H1 (cell line): ENCODE measurements around the gene OR2AJ1. TPM values are rescaled to one million over a fixed set of nuclear protein-coding genes. Genes with fewer than 3 reads are reported as not detected.

Source experiments
- CHD2 ChIP-seq: IDR thresholded peaks from 2 replicates; pipeline ENCODE4 v1.6.1; 2012; ENCODE audit warnings: low read length, improper control_type of control experiment
- SAP30 ChIP-seq: fragments of 300-600 bp; sonication (generic); IDR thresholded peaks from 2 replicates; pipeline ENCODE4 v1.7.1; 2012; ENCODE audit warnings: low read length, moderate library complexity, mild to moderate bottlenecking, inconsistent platforms; ENCODE audit not compliant: insufficient read depth, insufficient replicate concordance
- SIRT6 ChIP-seq: IDR thresholded peaks from one replicate; pipeline ENCODE4 v1.7.1; 2012; ENCODE audit warnings: low read length, inconsistent platforms
- TBP ChIP-seq: IDR thresholded peaks from 2 replicates; pipeline ENCODE4 v1.6.1; 2011; ENCODE audit warnings: low read depth, low read length, improper control_type of control experiment
- polyA plus RNA-seq, 7 experiments: library from polyadenylated mRNA; depleted of rRNA in 3 of 7; stranded (reverse) in 5 of 7; unstranded in 2 of 7; fragments of >200 nt in 5 of 7; fragments of 200-250 nt in 2 of 7; gene quantifications; 1 replicate in 5 of 7; 2 replicates in 1 of 7; 4 replicates in 1 of 7; pipeline versions ENCODE4 v1.2.1 to v1.2.3, GENCODE V29; 2011 to 2013; ENCODE audit warnings: missing spikeins in 2 of 7, mixed read lengths in 2 of 7
- total RNA-seq: library from RNA; stranded (reverse); fragmentation: NEBNext Ultra II Directional; extraction: Animal tissue kit (Norgen Biotek cat#: 25700); gene quantifications from 2 replicates; pipeline ENCODE4 v1.2.1, GENCODE V29; 2021

Gene OR2AJ1
- total and polyA plus RNA-seq, 2 of the 8 experiments (the other 6 are each of a cell fraction or from before 2014, with no cell fraction given): not detected

DNA sequence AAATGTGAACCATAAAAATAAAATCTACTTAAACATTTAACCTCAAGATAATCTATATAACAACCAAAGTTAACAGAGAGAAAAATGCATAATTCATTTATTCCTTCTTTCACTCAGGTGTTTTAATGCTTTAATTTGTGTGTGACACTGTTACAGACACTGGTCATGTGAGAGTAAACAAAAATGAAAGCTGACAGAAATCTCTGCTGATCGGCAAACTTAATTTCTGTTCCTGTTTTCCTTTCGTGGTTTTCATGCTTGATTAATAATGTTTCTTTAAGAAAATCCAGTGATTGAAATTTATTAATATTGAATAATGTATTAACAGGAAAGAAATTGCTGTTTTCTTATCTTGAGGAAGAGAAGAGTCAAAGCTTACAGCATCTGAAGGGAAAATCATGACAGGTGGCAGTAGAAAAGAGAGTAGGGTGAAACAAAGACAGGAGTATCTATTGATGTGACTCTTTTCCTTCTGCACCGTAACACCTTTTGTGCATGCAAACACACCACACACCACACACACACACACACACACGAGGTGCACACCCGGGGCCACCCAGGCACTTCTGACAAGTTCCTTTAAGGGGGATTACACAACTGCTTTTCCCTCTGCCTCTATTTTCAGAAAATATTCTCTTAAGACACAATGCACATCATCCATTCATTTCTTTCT, 42.0 kb downstream of the OR2AJ1 start (continued):
- no peak for TF ChIP-seq TBP
- TF ChIP-seq SIRT6: no peak
- TF ChIP-seq CHD2: no peak
- no peak for TF ChIP-seq SAP30

Other genes with a start within 250 kb of the OR2AJ1 start
- gene OR13G1, start 245.2 kb upstream of the OR2AJ1 start, total RNA-seq: not detected in 2 replicates
- gene OR13G1, start 245.2 kb upstream of the OR2AJ1 start, polyA plus RNA-seq (2011; rRNA removed): not detected in 2 replicates
- not detected in 2 replicates for gene OR6F1, start 208.2 kb upstream of the OR2AJ1 start, total RNA-seq
- gene OR6F1, start 208.2 kb upstream of the OR2AJ1 start, polyA plus RNA-seq (2011; rRNA removed): not detected in 2 replicates
- gene OR14K1, start 186.3 kb upstream of the OR2AJ1 start, total RNA-seq: not detected in 2 replicates
- gene OR14K1, start 186.3 kb upstream of the OR2AJ1 start, polyA plus RNA-seq (2011; rRNA removed): not detected in 2 replicates
- not detected in 2 replicates for gene OR14A2, start 176.7 kb upstream of the OR2AJ1 start, total RNA-seq
- gene OR14A2, start 176.7 kb upstream of the OR2AJ1 start, polyA plus RNA-seq (2011; rRNA removed): not detected in 2 replicates
- not detected in 2 replicates for gene OR1C1, start 164.3 kb upstream of the OR2AJ1 start, total RNA-seq
- not detected in 2 replicates for gene OR1C1, start 164.3 kb upstream of the OR2AJ1 start, polyA plus RNA-seq (2011; rRNA removed)
- not detected in 2 replicates for gene OR14A16, start 100.8 kb upstream of the OR2AJ1 start, total RNA-seq
- not detected in 2 replicates for gene OR14A16, start 100.8 kb upstream of the OR2AJ1 start, polyA plus RNA-seq (2011; rRNA removed)
- gene OR11L1, start 83.0 kb upstream of the OR2AJ1 start, total RNA-seq: not detected in 2 replicates
- not detected in 2 replicates for gene OR11L1, start 83.0 kb upstream of the OR2AJ1 start, polyA plus RNA-seq (2011; rRNA removed)
- gene TRIM58, start 67.7 kb upstream of the OR2AJ1 start, total RNA-seq: 2.1 and 2.8 TPM in 2 replicates
- gene TRIM58, start 67.7 kb upstream of the OR2AJ1 start, polyA plus RNA-seq (2011; rRNA removed): not detected in 2 replicates
- 0.82 and 1.1 TPM in 2 replicates for gene OR2W3, start 29.3 kb upstream of the OR2AJ1 start, total RNA-seq
- 0.08 and 0.12 TPM in 2 replicates for gene OR2W3, start 29.3 kb upstream of the OR2AJ1 start, polyA plus RNA-seq (2011; rRNA removed)
- gene OR2T8, start 4.6 kb upstream of the OR2AJ1 start, total RNA-seq: not detected in 2 replicates
- gene OR2T8, start 4.6 kb upstream of the OR2AJ1 start, polyA plus RNA-seq (2011; rRNA removed): not detected in 2 replicates
- gene OR2L8, start 24.0 kb downstream of the OR2AJ1 start, total RNA-seq: not detected in 2 replicates
- gene OR2L8, start 24.0 kb downstream of the OR2AJ1 start, polyA plus RNA-seq (2011; rRNA removed): not detected in 2 replicates
- gene OR2AK2, start 40.3 kb downstream of the OR2AJ1 start, total RNA-seq: not detected in 2 replicates
- not detected in 2 replicates for gene OR2AK2, start 40.3 kb downstream of the OR2AJ1 start, polyA plus RNA-seq (2011; rRNA removed)
- not detected in 2 replicates for gene OR2L5, start 88.8 kb downstream of the OR2AJ1 start, total RNA-seq
- gene OR2L5, start 88.8 kb downstream of the OR2AJ1 start, polyA plus RNA-seq (2011; rRNA removed): not detected in 2 replicates
- gene OR2L2, start 105.2 kb downstream of the OR2AJ1 start, total RNA-seq: 0.10 TPM in 1 of 2 replicates, not detected in the other
- not detected in 2 replicates for gene OR2L2, start 105.2 kb downstream of the OR2AJ1 start, polyA plus RNA-seq (2011; rRNA removed)
- gene OR2L3, start 121.9 kb downstream of the OR2AJ1 start, total RNA-seq: not detected in 2 replicates
- gene OR2L3, start 121.9 kb downstream of the OR2AJ1 start, polyA plus RNA-seq (2011; rRNA removed): not detected in 2 replicates
- gene OR2L13, start 170.3 kb downstream of the OR2AJ1 start, total RNA-seq: not detected in 2 replicates
- not detected in 2 replicates for gene OR2L13, start 170.3 kb downstream of the OR2AJ1 start, polyA plus RNA-seq (2011; rRNA removed)
- gene OR2M5, start 220.3 kb downstream of the OR2AJ1 start, total RNA-seq: not detected in 2 replicates
- not detected in 2 replicates for gene OR2M5, start 220.3 kb downstream of the OR2AJ1 start, polyA plus RNA-seq (2011; rRNA removed)
- not detected in 2 replicates for gene OR2M2, start 249.9 kb downstream of the OR2AJ1 start, total RNA-seq
- gene OR2M2, start 249.9 kb downstream of the OR2AJ1 start, polyA plus RNA-seq (2011; rRNA removed): not detected in 2 replicates